ENCODE measurements around the gene ZFP57.
"Not testable (repeated sequence)": the region's sequence is repeated elsewhere in the genome, so short reads cannot be mapped to it uniquely, and the experiment has no call there.

The ZFP57 gene

GRCh38 chr6:29675561-29675960 is 5.4 kb downstream of the ZFP57 start:
- no peak overlapping the region for H3K4me3 ChIP-seq (ENCODE audit: low read depth, low read length)
- TF ChIP-seq CTCF (IDR thresholded peaks at IDR 0.05; ENCODE audit: borderline replicate concordance, insufficient read depth, low read depth, low read length): no peak

DNA sequence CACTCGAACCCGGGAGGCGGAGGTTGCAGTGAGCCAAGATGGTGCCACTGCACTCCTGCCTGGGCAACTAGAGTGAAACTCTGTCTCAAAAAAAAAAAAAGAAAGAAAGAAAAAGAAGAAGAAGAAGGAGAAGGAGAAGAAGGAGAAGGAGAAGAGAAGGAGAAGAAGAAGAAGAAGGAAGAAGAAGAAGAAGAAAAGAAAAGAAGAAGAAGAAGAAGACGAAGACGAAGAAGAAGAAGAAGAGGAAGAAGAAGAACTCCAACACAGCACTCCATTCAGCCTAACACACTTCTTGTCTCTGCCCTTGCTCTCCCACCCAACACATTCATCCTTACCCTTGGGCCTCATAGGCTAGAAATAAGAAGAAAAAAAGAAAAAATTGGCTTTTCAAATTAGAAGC is 6.9 kb downstream of the ZFP57 start:
- TF ChIP-seq CTCF (IDR thresholded peaks at IDR 0.05; ENCODE audit: borderline replicate concordance, insufficient read depth, low read depth, low read length): no peak
- no peak overlapping the region for H3K4me3 ChIP-seq (ENCODE audit: low read depth, low read length)

DNA sequence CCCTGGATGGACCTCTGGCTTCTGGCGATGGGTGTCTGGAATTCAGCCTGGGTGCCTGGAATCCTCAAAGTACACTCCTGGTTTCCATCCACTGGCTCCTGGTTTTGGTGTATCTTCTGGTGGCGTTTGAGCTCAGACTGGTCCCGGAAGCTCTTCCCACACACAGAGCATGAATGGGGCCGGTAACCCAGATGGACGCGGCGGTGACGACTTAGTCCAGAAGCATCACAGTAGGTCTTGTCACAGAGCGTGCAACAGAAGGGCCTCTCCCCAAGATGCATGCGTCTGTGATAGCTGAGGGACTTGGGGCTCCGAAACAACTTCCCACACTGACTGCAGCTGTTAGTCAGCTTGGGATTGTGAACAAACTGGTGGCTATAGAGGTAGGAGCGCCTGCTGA is 7.8 kb downstream of the ZFP57 start:
- no peak overlapping the region for H3K4me3 ChIP-seq (ENCODE audit: low read depth, low read length)
- TF ChIP-seq CTCF (IDR thresholded peaks at IDR 0.05; ENCODE audit: borderline replicate concordance, insufficient read depth, low read depth, low read length): no peak

DNA sequence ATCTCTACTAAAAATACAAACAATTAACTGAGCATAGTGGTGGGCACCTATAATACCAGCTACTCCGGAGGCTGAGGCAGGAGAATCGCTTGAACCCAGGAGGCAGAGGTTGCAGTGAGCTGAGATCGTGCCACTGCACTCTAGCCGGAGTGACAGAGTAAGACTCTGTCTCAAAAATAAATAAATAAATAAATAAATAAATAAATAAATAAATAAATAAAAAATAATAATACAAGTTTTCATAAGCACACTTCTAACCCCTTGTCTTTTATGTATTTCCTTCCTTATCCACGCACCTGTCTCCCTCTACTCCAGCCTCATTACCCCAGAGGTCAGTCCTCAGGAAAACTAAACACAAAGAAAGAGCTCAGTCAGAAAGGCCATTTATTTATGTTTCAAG is 8.8 kb downstream of the ZFP57 start:
- H3K4me3 ChIP-seq (ENCODE audit: low read depth, low read length): not testable (repeated sequence)

GRCh38 chr6:29671026-29671425 is 9.9 kb downstream of the ZFP57 start:
- no peak overlapping the region for H3K4me3 ChIP-seq (ENCODE audit: low read depth, low read length)
- no peak for TF ChIP-seq CTCF (IDR thresholded peaks at IDR 0.05; ENCODE audit: borderline replicate concordance, insufficient read depth, low read depth, low read length)

GRCh38 chr6:29667158-29667557 is 13.8 kb downstream of the ZFP57 start:
- TF ChIP-seq CTCF (IDR thresholded peaks at IDR 0.05; ENCODE audit: borderline replicate concordance, insufficient read depth, low read depth, low read length): no peak
- no peak overlapping the region for H3K4me3 ChIP-seq (ENCODE audit: low read depth, low read length)

DNA sequence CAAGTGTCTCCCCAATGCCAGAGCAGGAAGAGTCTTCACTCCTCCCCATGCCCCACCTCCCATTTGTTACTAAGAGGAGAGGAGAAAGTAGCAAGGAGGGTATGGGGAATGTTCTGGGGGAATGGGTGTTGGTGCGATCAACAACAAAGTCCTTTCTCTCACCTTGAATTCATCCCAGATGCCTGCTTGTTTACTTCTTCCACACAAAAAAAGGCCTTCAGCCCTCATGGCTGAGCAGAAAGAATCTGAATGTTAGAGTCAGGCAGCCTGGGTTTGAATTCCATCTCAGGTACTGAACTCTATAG is 14.2 kb downstream of the ZFP57 start:
- TF ChIP-seq CTCF (IDR thresholded peaks at IDR 0.05; ENCODE audit: borderline replicate concordance, insufficient read depth, low read depth, low read length): no peak
- no peak overlapping the region for H3K4me3 ChIP-seq (ENCODE audit: low read depth, low read length)

Measured in GM12875 (cell line).